GM19193 (cell line): ENCODE measurements around the gene DNM1.
A peak's percentile ranks its signal among the peaks of the same experiment; 100 is the strongest.

Experiments used
- POLR2A ChIP-seq: IDR thresholded peaks from 4 replicates; pipeline ENCODE4 v1.6.1; 2011; ENCODE audit not compliant: insufficient read depth, insufficient read length; ENCODE audit errors: extremely low read depth

The DNM1 gene

GRCh38 chr9:128203024-128203706, at the start of gene DNM1:
Gene DNM1 (plus strand): TSS chr9:128203379. CDS start chr9:128203471, 92 bp downstream.
- TF ChIP-seq POLR2A, result no peak

- TF ChIP-seq POLR2A, result no peak
Measured at GRCh38 chr9:128153947-128154695, 49.1 kb upstream of the DNM1 start.

- TF ChIP-seq POLR2A, result no peak
Measured at GRCh38 chr9:128155736-128156500, 47.3 kb upstream of the DNM1 start.

GRCh38 chr9:128159522-128159783, 43.7 kb upstream of the DNM1 start:
- no peak for TF ChIP-seq POLR2A

- peak; percentile 91 for TF ChIP-seq POLR2A
Measured at GRCh38 chr9:128159784-128160602, 43.2 kb upstream of the DNM1 start, which contains the start of gene BBLN. Gene BBLN (plus strand): TSS chr9:128160265. CDS start chr9:128160408, 143 bp downstream.

GRCh38 chr9:128160603-128160987, 42.6 kb upstream of the DNM1 start:
- no peak for TF ChIP-seq POLR2A

- no peak for TF ChIP-seq POLR2A
Measured at GRCh38 chr9:128161215-128161902, 41.8 kb upstream of the DNM1 start.

- TF ChIP-seq POLR2A, result no peak
Measured at GRCh38 chr9:128162215-128163026, 40.8 kb upstream of the DNM1 start.

GRCh38 chr9:128163027-128163515, 40.1 kb upstream of the DNM1 start:
- no peak for TF ChIP-seq POLR2A

GRCh38 chr9:128163523-128164306, 39.5 kb upstream of the DNM1 start:
- TF ChIP-seq POLR2A, result no peak

- TF ChIP-seq POLR2A, result no peak
Measured at GRCh38 chr9:128164307-128164885, 38.8 kb upstream of the DNM1 start.

- TF ChIP-seq POLR2A, result no peak
Measured at GRCh38 chr9:128166169-128166568, 37.0 kb upstream of the DNM1 start.
